HG03565 (cell line): ENCODE data around the gene BBS9.
A peak's percentile ranks its signal among the peaks of the same experiment; 100 is the strongest.
"Not testable (repeated sequence)": the region's sequence is repeated elsewhere in the genome, so short reads cannot be mapped to it uniquely, and the experiment has no call there.

Source experiments
- ATAC-seq: cut with Tn5 transposase; IDR thresholded peaks from one replicate; pipeline ENCODE4 v1.9.1; 2021; ENCODE audit warnings: mild to moderate bottlenecking, moderate library complexity; ENCODE audit not compliant: unreplicated experiment

Gene BBS9

GRCh38 chr7:33128990-33129805 is at the start of gene BBS9:
BBS9 (plus strand) TSS chr7:33129564; CDS start chr7:33146253, 16,689 bp downstream.
- peak; percentile 100 for ATAC-seq

- ATAC-seq, result no peak
These were observed 49.3 kb upstream of the BBS9 start for GRCh38 chr7:33079763-33080690.

- no peak for ATAC-seq
These were observed 42.0 kb upstream of the BBS9 start for GRCh38 chr7:33087356-33087755.

- ATAC-seq, result no peak
These were observed 41.5 kb upstream of the BBS9 start for GRCh38 chr7:33087858-33088257.

GRCh38 chr7:33089142-33089541 is 40.2 kb upstream of the BBS9 start:
- no peak for ATAC-seq

- no peak for ATAC-seq
These were observed 38.2 kb upstream of the BBS9 start for GRCh38 chr7:33091111-33091531.

GRCh38 chr7:33091641-33092191 is 37.6 kb upstream of the BBS9 start:
- no peak for ATAC-seq

GRCh38 chr7:33093266-33093665 is 36.1 kb upstream of the BBS9 start:
- no peak for ATAC-seq

- not testable (repeated sequence) for ATAC-seq
These were observed 34.6 kb upstream of the BBS9 start for GRCh38 chr7:33094745-33095275.

- no peak for ATAC-seq
These were observed 30.0 kb upstream of the BBS9 start for GRCh38 chr7:33099154-33099940.

- ATAC-seq, result no peak
These were observed 28.6 kb upstream of the BBS9 start for GRCh38 chr7:33100770-33101169.

GRCh38 chr7:33101906-33102305 is 27.5 kb upstream of the BBS9 start:
- no peak for ATAC-seq

GRCh38 chr7:33107136-33108066 is 22.0 kb upstream of the BBS9 start:
- ATAC-seq, result no peak

- no peak for ATAC-seq
These were observed 20.8 kb upstream of the BBS9 start for GRCh38 chr7:33108554-33109004.

- ATAC-seq, result peak; percentile 76
These were observed 20.2 kb upstream of the BBS9 start, which contains the start of gene RP9 for GRCh38 chr7:33109005-33109757. RP9 (minus strand) TSS chr7:33109404; CDS start chr7:33109372, 32 bp downstream.

GRCh38 chr7:33109758-33110238 is 19.6 kb upstream of the BBS9 start:
- ATAC-seq, result no peak

- ATAC-seq, result no peak
These were observed 17.8 kb upstream of the BBS9 start for GRCh38 chr7:33111614-33112013.

- ATAC-seq, result no peak
These were observed 14.4 kb upstream of the BBS9 start for GRCh38 chr7:33114976-33115375.
